Measurements from ENCODE around the gene KDM2A.

The KDM2A gene

GRCh38 chr11:67303132-67303834 is 184.2 kb downstream of the KDM2A start, which contains the start of gene SSH3:
TSS of gene SSH3 (plus strand) at chr11:67303530. CDS start at chr11:67303626, 96 bp downstream.
- ChIA-PET CTCF (interaction anchor here (0.6 to 3.4 kb wide), 5 partner anchors 8 to 292 kb away, joined by 3 to 17 read pairs (median 4); no protein-coding TSS in a partner anchor), POLR2A (interaction anchor here (0.8 to 3.5 kb wide), 6 partner anchors 10 to 64 kb away, joined by 3 to 32 read pairs (median 5); partner anchors contain the start of gene ANKRD13D)
- Histone ChIP-seq H3K27ac (ENCODE audit: extremely low read depth, low read depth, low read length) (peak within 1 kb of the TSS; percentile 79; the same call in 1 of the 2 replicates), H3K4me3 (ENCODE audit: low read depth, low read length) (peak within 1 kb of the TSS; percentile 66), H3K9me3 (ENCODE audit: control insufficient read depth, insufficient read depth, low read depth, low read length) (no peaks in the 10 kb centered on the region), H3K36me3 (ENCODE audit: control insufficient read depth in 2 of 2, insufficient read depth in 1 of 2, low read length in 2 of 2) (peaks cover 0 to 56% of the 10 kb centered on the region in 2 experiments; a peak in 2 of 3 replicates), H3K4me1 (ENCODE audit: control insufficient read depth, insufficient read depth, low read length) (no peaks in the 10 kb centered on the region)
- TF ChIP-seq ZNF830 (tag by site-specific recombination; IDR thresholded peaks at IDR 0.05; ENCODE audit: low read depth) (no peak), ZNF664 (tag by site-specific recombination; IDR thresholded peaks at IDR 0.05) (no peak), ZNF174 (tag by site-specific recombination; IDR thresholded peaks at IDR 0.05) (no peak), ZNF335 (tag by site-specific recombination; conservative IDR thresholded peaks at IDR 0.05) (peak; percentile 59; the same call in 1 of the 2 replicates), ZNF514 (tag by site-specific recombination; IDR thresholded peaks at IDR 0.05) (no peak), ZNF510 (tag by site-specific recombination; IDR thresholded peaks at IDR 0.05; ENCODE audit: insufficient replicate concordance) (no peak), ZNF146 (tag by site-specific recombination; IDR thresholded peaks at IDR 0.05) (no peak), ZNF530 (tag by site-specific recombination; IDR thresholded peaks at IDR 0.05; ENCODE audit: low read depth) (no peak), KLF1 (tag by site-specific recombination; IDR thresholded peaks at IDR 0.05) (peak; percentile 76), ZNF626 (tag by site-specific recombination; IDR thresholded peaks at IDR 0.05) (no peak), FEZF1 (tag by site-specific recombination; IDR thresholded peaks at IDR 0.05) (no peak), ZNF596 (tag by site-specific recombination; IDR thresholded peaks at IDR 0.05) (no peak), CTCF (tag by site-specific recombination; IDR thresholded peaks at IDR 0.05) (no peak), KLF10 (tag by site-specific recombination; IDR thresholded peaks at IDR 0.05) (no peak), ZFHX2 (tag by site-specific recombination; conservative IDR thresholded peaks at IDR 0.05) (peak; percentile 80), PATZ1 (tag by site-specific recombination; IDR thresholded peaks at IDR 0.05) (0 out of 2 replicates have a peak, but pooled peaks have one; percentile 28), ZNF19 (tag by site-specific recombination; IDR thresholded peaks at IDR 0.05; ENCODE audit: low read depth) (no peak), ZBTB20 (tag by site-specific recombination; IDR thresholded peaks at IDR 0.05) (peak; percentile 93), ZNF138 (tag by site-specific recombination; IDR thresholded peaks at IDR 0.05; ENCODE audit: borderline replicate concordance) (no peak), PRDM10 (tag by site-specific recombination; IDR thresholded peaks at IDR 0.05) (peak; percentile 31; the same call in 1 of the 2 replicates), KLF9 (tag by site-specific recombination; IDR thresholded peaks at IDR 0.05; ENCODE audit: low read depth) (peak; percentile 54), ZXDB (tag by site-specific recombination; IDR thresholded peaks at IDR 0.05) (peak; percentile 85), ZNF341 (tag by site-specific recombination; IDR thresholded peaks at IDR 0.05; ENCODE audit: low read depth) (0 out of 2 replicates have a peak, but pooled peaks have one; percentile 15), PBX3 (CRISPR knock-in tag; IDR thresholded peaks at IDR 0.05) (0 out of 2 replicates have a peak, but pooled peaks have one; percentile 57), YY1 (tag by site-specific recombination; IDR thresholded peaks at IDR 0.05) (no peak), ZNF473 (tag by site-specific recombination; IDR thresholded peaks at IDR 0.05) (no peak), ZBTB26 (tag by site-specific recombination; optimal IDR thresholded peaks at IDR 0.05) (peak; percentile 65), SP3 (tag by site-specific recombination; IDR thresholded peaks at IDR 0.05) (peak; percentile 83)
